Pancreas (tissue), 10 donors: ENCODE results near the gene IL9R. TPM values are rescaled to one million over a fixed set of nuclear protein-coding genes. Genes with fewer than 3 reads are reported as not detected.
A peak's percentile ranks its signal among the peaks of the same experiment; 100 is the strongest.
"Not testable (repeated sequence)": the region's sequence is repeated elsewhere in the genome, so short reads cannot be mapped to it uniquely, and the experiment has no call there.

Source experiments
- ATAC-seq, 4 donors: fragments of 200-7000 bp; cut with Tn5 transposase; one replicate each; pipeline versions ENCODE4 v1.8.0 to v1.9.1; 2020; ENCODE audit warnings: mild to moderate bottlenecking in 4 of 4, moderate library complexity in 4 of 4
- DNase-seq, 6 donors: peaks; one replicate each; pipeline ENCODE4 v3.0.0-alpha.2; 2020
- FAIRE-seq: peaks from 2 replicates; lab custom pipeline; 2012; peaks lifted over from hg19 to GRCh38; lab: Jason Lieb, UNC
- H3K27ac ChIP-seq, 4 donors: fragments of 200-600 bp; sonication (generic); 1 replicate in 3 of 4; 2 replicates in 1 of 4; pipeline versions ENCODE4 v1.5.0 to v1.8.0; 2020
- H3K27me3 ChIP-seq, 4 donors: fragments of 200-600 bp; one replicate each; pipeline ENCODE4 v1.8.0; 2021
- H3K36me3 ChIP-seq, 3 donors: fragments of 200-600 bp; sonication (generic) in 1 of 3; one replicate each; pipeline versions ENCODE4 v1.5.0 to v1.8.0; 2020 to 2021
- H3K4me1 ChIP-seq, 3 donors: fragments of 200-600 bp; one replicate each; pipeline ENCODE4 v1.8.0; 2021
- H3K4me3 ChIP-seq, 4 donors: fragments of 200-600 bp; sonication (generic) in 2 of 4; one replicate each; pipeline versions ENCODE4 v1.5.0 to v1.8.0; 2020 to 2021
- H3K9me3 ChIP-seq, 4 donors: fragments of 200-600 bp; one replicate each; pipeline ENCODE4 v1.8.0; 2021
- WGBS, 2 donors: extraction: QIAGEN DNeasy Blood & Tissue Kit; methylation state at CpG; one replicate each; pipeline ENCODE4 v1.1.7; 2013; 5-methylcytosine and 5-hydroxymethylcytosine counted together
- intact Hi-C, 3 donors: fragments of 100-400 bp; cut with DNase I; formaldehyde crosslinking; loops; one replicate each; pipeline versions ENCODE4 v1.11.1 to v1.14.2; 2022
- polyA plus RNA-seq, 2 donors: library from polyadenylated mRNA; stranded (reverse); fragments of 200-250 nt; gene quantifications; one replicate each; pipeline ENCODE4 v1.2.3, GENCODE V29; 2013
- total RNA-seq, 6 donors: library from RNA; stranded (reverse); fragmentation: NEBNext Ultra II Directional in 4 of 6; extraction: Animal tissue kit (Norgen Biotek cat#: 25700) in 4 of 6; gene quantifications; one replicate each; pipeline versions ENCODE4 v1.2.1 to v1.2.4, GENCODE V29; 2021 to 2023
- TF ChIP-seq, protein P1 (sequence below), 4 donors: fragments of 200-600 bp; sonication (generic) in 3 of 4; IDR thresholded peaks; one replicate each; pipeline versions ENCODE4 v1.5.0 to v1.8.0; 2021; ENCODE audit warnings: antibody characterized with exemption in 4 of 4
- donor health status: healthy with polysubstance abuse.
- donor health status: DM: no; HTN: no; CAD: no; lungs with moderate emphysema.
- donor health status: DM: no; HTN: no; CAD: no.
- donor health status: control.
- donor health status: control.
- donor health status: Bipolar disorder and iron deficiency.
- donor health status: DM: yes; HTN: yes; CAD: no.
- donor health status: DM: no; HTN: no; CAD: no.
- donor health status: DM: no; HTN: no; CAD: no.
- donor health status: DM: yes; HTN: yes; CAD: no.

IL9R gene
- total and polyA plus RNA-seq, 8 donors: 0.05 to 0.20 (median 0.14) TPM; not detected in 4

DNA sequence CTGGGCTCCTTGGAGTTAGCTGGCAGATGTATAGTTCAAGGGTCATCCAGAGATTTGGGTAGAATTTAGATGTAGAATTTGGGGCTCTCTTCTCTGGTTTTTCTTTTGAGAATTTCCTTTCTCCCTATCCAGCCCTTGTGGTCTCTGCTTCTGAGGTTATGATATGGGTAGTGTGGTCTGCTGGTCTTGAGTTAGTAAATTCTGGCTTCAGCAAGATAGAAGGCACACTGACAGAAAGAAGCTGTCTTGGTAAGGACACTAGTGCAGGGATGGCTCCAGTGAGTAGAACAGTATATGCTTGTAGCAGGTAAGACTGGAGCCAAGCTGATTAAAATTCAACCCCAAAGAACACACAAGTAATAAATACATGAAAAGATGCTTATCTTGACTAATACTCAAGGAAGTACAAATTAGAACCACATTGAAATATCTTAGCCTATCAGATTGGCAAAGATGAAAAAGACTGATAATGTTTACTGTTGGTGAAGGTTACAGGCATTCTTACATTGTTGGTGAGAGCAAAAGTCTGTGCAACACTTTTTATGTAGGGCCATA, 2.1 kb upstream of the IL9R start:
- Histone ChIP-seq H3K27ac (no peak overlapping the region), H3K9me3 (no peaks in the 10 kb centered on the region), H3K4me1 (no peaks in the 10 kb centered on the region), H3K27me3 (no peaks in the 10 kb centered on the region), H3K36me3 (no peaks in the 10 kb centered on the region), H3K4me3 (no peak overlapping the region)
- intact Hi-C loops: no loop called here
- ATAC-seq (no peak), DNase-seq (no peak), FAIRE-seq (no peak)
- TF ChIP-seq, protein P1, sequence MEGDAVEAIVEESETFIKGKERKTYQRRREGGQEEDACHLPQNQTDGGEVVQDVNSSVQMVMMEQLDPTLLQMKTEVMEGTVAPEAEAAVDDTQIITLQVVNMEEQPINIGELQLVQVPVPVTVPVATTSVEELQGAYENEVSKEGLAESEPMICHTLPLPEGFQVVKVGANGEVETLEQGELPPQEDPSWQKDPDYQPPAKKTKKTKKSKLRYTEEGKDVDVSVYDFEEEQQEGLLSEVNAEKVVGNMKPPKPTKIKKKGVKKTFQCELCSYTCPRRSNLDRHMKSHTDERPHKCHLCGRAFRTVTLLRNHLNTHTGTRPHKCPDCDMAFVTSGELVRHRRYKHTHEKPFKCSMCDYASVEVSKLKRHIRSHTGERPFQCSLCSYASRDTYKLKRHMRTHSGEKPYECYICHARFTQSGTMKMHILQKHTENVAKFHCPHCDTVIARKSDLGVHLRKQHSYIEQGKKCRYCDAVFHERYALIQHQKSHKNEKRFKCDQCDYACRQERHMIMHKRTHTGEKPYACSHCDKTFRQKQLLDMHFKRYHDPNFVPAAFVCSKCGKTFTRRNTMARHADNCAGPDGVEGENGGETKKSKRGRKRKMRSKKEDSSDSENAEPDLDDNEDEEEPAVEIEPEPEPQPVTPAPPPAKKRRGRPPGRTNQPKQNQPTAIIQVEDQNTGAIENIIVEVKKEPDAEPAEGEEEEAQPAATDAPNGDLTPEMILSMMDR (IDR thresholded peaks at IDR 0.05): no peak

DNA sequence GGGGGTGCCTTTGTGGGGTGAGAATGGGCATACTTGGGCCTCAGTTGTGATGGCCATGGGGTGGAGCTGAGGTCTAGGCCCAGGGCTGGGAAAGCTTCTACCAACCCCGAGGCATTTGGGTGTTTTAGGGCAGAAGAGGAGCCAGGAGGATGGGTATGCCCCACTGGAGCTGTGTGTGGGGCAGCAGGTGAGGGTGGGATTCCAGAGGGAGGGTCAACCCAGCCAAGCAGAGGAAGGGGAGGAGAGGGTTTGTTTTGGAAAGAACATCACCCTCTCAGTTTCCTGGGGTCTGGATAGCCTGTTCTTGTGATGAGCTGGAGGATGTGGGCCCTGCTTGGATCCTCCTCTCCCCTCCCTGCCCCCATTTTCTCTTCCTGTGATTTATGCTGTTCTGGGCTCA, 620 bp downstream of the IL9R start:
- Histone ChIP-seq H3K27ac (no peak overlapping the region), H3K36me3 (no peaks in the 10 kb centered on the region), H3K4me3 (no peak overlapping the region), H3K4me1 (no peaks in the 10 kb centered on the region), H3K27me3 (no peaks in the 10 kb centered on the region), H3K9me3 (no peaks in the 10 kb centered on the region)
- DNase-seq: no peak
- TF ChIP-seq, protein P1 (IDR thresholded peaks at IDR 0.05): no peak
- no peak for FAIRE-seq
- ATAC-seq: no peak
- intact Hi-C loops: no loop called here
- 25 to 57% methylated on average over 1 of the region's 1 CpG for WGBS, 2 donors

DNA sequence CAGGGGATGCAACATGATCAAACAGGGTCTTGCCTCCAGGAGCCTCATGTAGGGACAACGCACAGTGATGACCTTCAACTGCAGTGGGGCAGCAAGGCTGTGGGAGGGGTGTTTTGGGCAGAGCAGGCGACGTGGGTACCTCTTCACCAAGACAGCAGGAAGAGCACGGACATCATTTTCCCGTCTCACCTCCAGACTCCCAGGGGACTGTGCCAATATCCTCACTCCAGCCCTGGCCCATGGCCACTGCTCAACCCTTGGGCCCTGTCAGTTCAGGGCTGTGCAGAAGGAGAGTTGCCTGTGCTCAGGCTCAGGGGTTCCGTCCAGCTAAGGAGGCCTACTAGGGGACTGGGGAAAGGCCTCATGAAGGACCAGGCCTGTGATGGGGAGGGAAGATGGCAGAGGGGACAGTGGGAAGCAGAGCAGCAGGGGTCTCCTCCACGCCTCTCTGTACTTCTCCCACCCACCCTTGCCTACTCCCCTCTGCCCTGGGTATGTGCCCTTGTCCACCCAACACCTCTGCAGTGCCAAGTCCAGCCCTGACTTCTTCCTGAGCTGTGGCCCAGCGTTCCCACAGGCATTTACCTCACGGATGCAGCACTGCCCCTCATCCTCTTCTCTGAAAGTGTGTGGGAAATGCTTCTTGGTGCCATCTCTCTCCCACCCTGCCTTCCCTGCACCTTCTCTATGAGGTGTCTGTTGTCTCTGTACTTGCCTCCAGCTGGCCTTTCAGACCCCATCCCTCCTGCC, 1.4 kb downstream of the IL9R start:
- H3K9me3 ChIP-seq: no peaks in the 10 kb centered on the region
- FAIRE-seq (no peak), ATAC-seq (no peak), DNase-seq (no peak)
- intact Hi-C loops: no loop called here
- H3K4me1 ChIP-seq: no peaks in the 10 kb centered on the region
- WGBS, 2 donors: 62 to 79% methylated on average over 9 of the region's 9 CpGs
- no peak overlapping the region for H3K27ac ChIP-seq
- TF ChIP-seq, protein P1 (IDR thresholded peaks at IDR 0.05): no peak
- no peaks in the 10 kb centered on the region for H3K36me3 ChIP-seq
- no peak overlapping the region for H3K4me3 ChIP-seq
- no peaks in the 10 kb centered on the region for H3K27me3 ChIP-seq

DNA sequence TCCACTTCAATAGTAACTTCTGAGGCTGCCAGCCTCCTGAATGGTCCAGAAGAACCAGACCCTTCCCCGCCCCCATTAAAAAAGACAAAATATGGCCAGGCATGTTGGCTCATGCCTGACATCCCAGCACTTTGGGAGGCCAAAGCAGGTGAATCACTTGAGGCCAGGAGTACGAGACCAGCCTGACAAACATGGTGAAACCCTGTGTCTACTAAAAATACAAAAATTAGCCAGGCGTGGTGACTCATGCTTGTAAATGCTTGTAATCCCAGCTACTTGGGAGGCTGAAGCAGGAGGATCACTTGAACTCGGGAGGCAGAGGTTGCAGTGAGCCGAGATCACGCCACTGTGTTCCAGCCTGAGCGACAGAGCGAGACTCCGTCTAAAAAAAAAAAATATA, 2.3 kb downstream of the IL9R start:
- H3K4me3 ChIP-seq, ATAC-seq, H3K27ac ChIP-seq, H3K4me1 ChIP-seq, H3K36me3 ChIP-seq, intact Hi-C loops, H3K9me3 ChIP-seq, DNase-seq, H3K27me3 ChIP-seq, FAIRE-seq: not testable (repeated sequence)
- 79 to 86% methylated on average over 9 of the region's 9 CpGs for WGBS, 2 donors

DNA sequence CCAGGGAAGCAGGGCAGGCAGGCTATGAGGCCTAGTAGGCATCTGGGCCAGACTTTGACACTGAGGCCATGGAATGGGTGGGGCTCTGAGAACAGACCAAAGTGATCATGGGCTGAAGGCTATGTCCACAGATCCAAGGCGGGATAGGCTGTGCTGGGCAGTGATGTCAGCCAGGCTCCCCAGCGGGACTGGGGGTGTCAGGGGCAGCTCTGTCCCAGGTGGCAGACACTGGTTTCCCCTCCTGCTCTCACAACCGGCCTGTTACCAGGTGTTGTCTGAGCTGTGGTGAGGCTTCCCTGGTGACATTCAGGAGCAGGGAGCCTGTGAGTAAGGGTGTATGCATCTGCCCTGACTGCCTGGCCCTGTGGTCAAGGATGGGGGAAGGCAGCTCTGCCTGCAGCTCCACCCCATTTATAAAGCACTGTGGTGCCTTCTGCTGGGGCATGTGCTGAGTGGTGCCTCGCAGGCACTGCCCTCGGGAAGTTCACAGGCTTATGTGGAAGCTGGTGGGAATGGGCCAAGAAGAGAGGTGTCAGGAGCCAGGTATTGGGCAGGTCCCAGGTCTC, 2.9 kb downstream of the IL9R start:
- H3K27ac ChIP-seq: no peak overlapping the region
- ATAC-seq: no peak
- WGBS, 2 donors: 76 to 88% methylated on average over 5 of the region's 5 CpGs
- H3K4me1 ChIP-seq: no peaks in the 10 kb centered on the region
- intact Hi-C loops: no loop called here
- DNase-seq: no peak
- no peaks in the 10 kb centered on the region for H3K27me3 ChIP-seq
- no peaks in the 10 kb centered on the region for H3K9me3 ChIP-seq
- no peak overlapping the region for H3K4me3 ChIP-seq
- FAIRE-seq: peak; percentile 57
- TF ChIP-seq, protein P1 (IDR thresholded peaks at IDR 0.05): no peak
- no peaks in the 10 kb centered on the region for H3K36me3 ChIP-seq
